Nephron progenitor cell (in vitro differentiated cells): ENCODE measurements around the gene MACROD2.

Experiments used
- DNase-seq: peaks from one replicate; pipeline ENCODE4 v3.0.0; 2021
- H3K27ac Mint-ChIP-seq: 2 replicates; pipeline ENCODE4 v1.8.0; 2021; ENCODE audit warnings: mild to moderate bottlenecking, moderate library complexity, mixed read lengths
- H3K27me3 Mint-ChIP-seq: 2 replicates; pipeline ENCODE4 v1.8.0; 2021; ENCODE audit warnings: mild to moderate bottlenecking, low read depth, mixed read lengths; ENCODE audit not compliant: poor library complexity
- H3K36me3 Mint-ChIP-seq: 2 replicates; pipeline ENCODE4 v1.8.0; 2021; ENCODE audit warnings: low read depth, mixed read lengths
- H3K4me1 Mint-ChIP-seq: 2 replicates; pipeline ENCODE4 v1.8.0; 2021; ENCODE audit warnings: mixed read lengths
- H3K4me3 Mint-ChIP-seq: 2 replicates; pipeline ENCODE4 v1.8.0; 2021; ENCODE audit warnings: mild to moderate bottlenecking, moderate library complexity, mixed read lengths
- H3K9me3 Mint-ChIP-seq: 2 replicates; pipeline ENCODE4 v1.8.0; 2021; ENCODE audit warnings: mild to moderate bottlenecking, moderate library complexity, mixed read lengths
- CTCF ChIP-seq: fragments of 200-600 bp; sonication (generic); IDR thresholded peaks from 2 replicates; pipeline ENCODE4 v1.5.0; 2021; ENCODE audit warnings: antibody characterized with exemption

Gene MACROD2

DNA sequence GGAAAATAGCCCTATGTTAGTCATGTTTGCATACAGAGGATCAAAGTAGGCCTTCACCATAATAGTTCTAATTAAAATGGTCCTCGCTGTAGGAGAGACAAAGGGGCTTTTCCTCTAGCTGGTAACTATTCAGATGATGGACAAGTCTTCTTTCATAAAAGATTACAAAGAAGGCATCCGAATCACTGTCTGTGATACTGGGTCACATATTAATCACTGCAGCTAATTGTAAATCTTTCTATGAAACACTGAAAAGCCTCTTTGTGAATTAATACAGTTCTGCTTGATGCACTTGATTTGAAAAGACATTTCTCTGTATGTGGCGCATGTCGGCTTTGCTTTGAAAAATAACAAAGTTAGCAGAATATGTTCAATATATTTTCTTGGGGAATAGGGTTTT is 2057.1 kb downstream of the MACROD2 start:
- Mint-ChIP-seq H3K27me3 (no peaks in the 10 kb centered on the region), H3K36me3 (no peaks in the 10 kb centered on the region), H3K27ac (no peak overlapping the region), H3K4me3 (no peak overlapping the region), H3K9me3 (peaks cover 3% of the 10 kb centered on the region), H3K4me1 (no peaks in the 10 kb centered on the region)
- no peak for TF ChIP-seq CTCF
- no peak for DNase-seq

DNA sequence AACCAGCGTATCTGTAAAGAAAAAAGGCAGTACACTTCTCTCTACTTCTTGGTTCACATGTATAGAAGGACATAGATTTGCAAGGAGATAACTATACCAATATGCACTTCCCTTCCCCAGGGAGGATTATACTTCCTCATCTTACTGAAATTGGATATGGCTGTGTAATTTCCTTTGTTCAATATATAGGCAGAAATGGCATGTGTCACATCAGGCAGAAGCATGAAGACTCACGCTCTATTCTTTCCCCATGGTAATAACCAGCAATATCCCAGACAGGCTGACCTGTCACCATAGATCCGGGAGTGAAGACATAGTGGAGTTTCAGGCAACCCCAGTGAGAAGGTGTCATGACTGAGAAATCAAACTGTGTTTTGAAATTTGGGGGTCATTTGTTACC is 2059.7 kb downstream of the MACROD2 start:
- H3K9me3 Mint-ChIP-seq = peaks cover 5% of the 10 kb centered on the region
- no peak overlapping the region for H3K4me3 Mint-ChIP-seq
- H3K36me3 Mint-ChIP-seq = no peaks in the 10 kb centered on the region
- H3K27me3 Mint-ChIP-seq = no peaks in the 10 kb centered on the region
- no peak overlapping the region for H3K27ac Mint-ChIP-seq
- peaks cover 11% of the 10 kb centered on the region for H3K4me1 Mint-ChIP-seq
- DNase-seq = no peak
- TF ChIP-seq CTCF = no peak

GRCh38 chr20:16057651-16058050 is 2062.3 kb downstream of the MACROD2 start:
- H3K9me3 Mint-ChIP-seq = peaks cover 10% of the 10 kb centered on the region
- no peak overlapping the region for H3K4me3 Mint-ChIP-seq
- no peak for TF ChIP-seq CTCF
- no peak overlapping the region for H3K27ac Mint-ChIP-seq
- H3K27me3 Mint-ChIP-seq = no peaks in the 10 kb centered on the region
- DNase-seq = no peak
- H3K4me1 Mint-ChIP-seq = peaks cover 25% of the 10 kb centered on the region
- no peaks in the 10 kb centered on the region for H3K36me3 Mint-ChIP-seq

DNA sequence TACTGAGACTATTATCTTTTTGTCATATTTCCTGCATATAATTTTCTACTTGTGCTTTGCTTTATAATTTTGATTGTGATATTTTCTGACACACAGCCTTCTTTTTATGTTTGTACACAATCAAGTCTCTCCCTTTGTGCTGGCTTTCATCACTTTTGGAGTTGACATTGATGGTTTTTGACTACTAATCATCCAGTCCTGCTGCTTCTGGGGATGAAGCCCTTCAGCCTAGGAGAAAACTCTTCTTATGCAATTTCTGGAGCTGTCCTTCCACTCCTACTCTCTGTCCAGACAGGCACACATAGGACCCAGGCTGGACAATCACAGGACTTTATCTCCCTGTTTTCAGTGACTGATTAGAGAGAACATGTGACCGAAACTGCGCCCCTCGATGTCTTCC is 2063.0 kb downstream of the MACROD2 start:
- no peak overlapping the region for H3K27ac Mint-ChIP-seq
- peaks cover 10% of the 10 kb centered on the region for H3K9me3 Mint-ChIP-seq
- peaks cover 31% of the 10 kb centered on the region for H3K4me1 Mint-ChIP-seq
- H3K36me3 Mint-ChIP-seq = no peaks in the 10 kb centered on the region
- no peak overlapping the region for H3K4me3 Mint-ChIP-seq
- DNase-seq = no peak
- no peaks in the 10 kb centered on the region for H3K27me3 Mint-ChIP-seq
- no peak for TF ChIP-seq CTCF

- Mint-ChIP-seq H3K27ac (no peak overlapping the region), H3K4me1 (peaks cover 47% of the 10 kb centered on the region), H3K27me3 (no peaks in the 10 kb centered on the region)
Measured at GRCh38 chr20:16059841-16060240, 2064.5 kb downstream of the MACROD2 start.

More at GRCh38 chr20:16059841-16060240, 2064.5 kb downstream of the MACROD2 start:
- DNase-seq = no peak
- Mint-ChIP-seq H3K9me3 (peaks cover 10% of the 10 kb centered on the region), H3K36me3 (no peaks in the 10 kb centered on the region), H3K4me3 (no peak overlapping the region)
- TF ChIP-seq CTCF = no peak
